HCEC 1CT (cell line): ENCODE results near the gene EP400.
"Not testable (repeated sequence)": the region's sequence is repeated elsewhere in the genome, so short reads cannot be mapped to it uniquely, and the experiment has no call there.

Experiments
- DNase-seq: peaks from one replicate; pipeline ENCODE4 v3.0.0-alpha.2; 2017

Gene EP400

GRCh38 chr12:131928711-131929580, 20.8 kb upstream of the EP400 start, which contains the start of gene PUS1:
Gene PUS1 (plus strand): TSS chr12:131929276. CDS start chr12:131929723, 447 bp downstream.
- DNase-seq, result peak; percentile 93

DNA sequence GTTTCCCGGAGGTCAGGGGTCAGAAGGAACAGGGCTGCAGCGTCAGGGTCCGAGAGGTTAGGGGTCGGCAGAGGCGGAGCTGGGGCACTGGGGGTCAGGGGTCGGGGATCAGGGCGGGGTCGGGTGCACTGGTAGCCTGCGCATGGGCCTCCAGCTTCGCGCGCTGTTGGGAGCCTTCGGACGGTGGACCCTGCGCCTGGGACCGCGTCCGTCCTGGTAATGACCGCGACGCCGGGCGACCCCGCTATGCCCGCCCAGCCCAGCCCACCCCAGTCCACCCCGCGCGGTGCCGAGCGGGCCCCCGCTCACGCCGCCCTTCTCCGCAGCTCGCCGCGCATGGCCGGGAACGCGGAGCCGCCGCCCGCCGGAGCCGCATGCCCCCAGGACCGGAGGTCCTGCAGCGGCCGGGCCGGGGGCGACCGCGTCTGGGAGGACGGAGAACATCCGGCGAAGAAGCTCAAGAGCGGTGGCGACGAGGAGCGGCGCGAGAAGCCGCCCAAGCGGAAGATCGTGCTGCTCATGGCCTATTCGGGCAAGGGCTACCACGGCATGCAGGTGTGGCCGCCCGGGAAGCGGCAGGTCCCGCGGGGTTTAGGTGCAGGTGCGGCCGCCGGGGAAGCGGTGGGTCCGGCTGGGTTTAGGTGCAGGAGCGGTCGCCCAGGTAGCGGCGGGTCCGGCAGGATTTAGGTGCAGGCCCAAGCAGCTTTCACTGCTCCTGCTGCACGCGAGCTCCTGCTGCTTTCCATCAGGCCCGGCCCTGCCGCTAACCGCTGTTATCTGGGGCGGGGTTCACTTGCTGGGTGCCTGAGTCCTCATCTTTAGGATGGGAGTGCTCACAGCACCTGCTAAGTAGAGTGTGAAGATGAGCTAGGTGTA, 19.9 kb upstream of the EP400 start:
- DNase-seq, result peak; percentile 12

GRCh38 chr12:131930510-131930909, 19.2 kb upstream of the EP400 start:
- DNase-seq, result no peak

GRCh38 chr12:131933387-131933786, 16.4 kb upstream of the EP400 start:
- DNase-seq, result no peak

GRCh38 chr12:131934535-131934934, 15.2 kb upstream of the EP400 start:
- DNase-seq, result no peak

GRCh38 chr12:131938082-131938481, 11.7 kb upstream of the EP400 start:
- no peak for DNase-seq

GRCh38 chr12:131939007-131939406, 10.7 kb upstream of the EP400 start:
- no peak for DNase-seq

DNA sequence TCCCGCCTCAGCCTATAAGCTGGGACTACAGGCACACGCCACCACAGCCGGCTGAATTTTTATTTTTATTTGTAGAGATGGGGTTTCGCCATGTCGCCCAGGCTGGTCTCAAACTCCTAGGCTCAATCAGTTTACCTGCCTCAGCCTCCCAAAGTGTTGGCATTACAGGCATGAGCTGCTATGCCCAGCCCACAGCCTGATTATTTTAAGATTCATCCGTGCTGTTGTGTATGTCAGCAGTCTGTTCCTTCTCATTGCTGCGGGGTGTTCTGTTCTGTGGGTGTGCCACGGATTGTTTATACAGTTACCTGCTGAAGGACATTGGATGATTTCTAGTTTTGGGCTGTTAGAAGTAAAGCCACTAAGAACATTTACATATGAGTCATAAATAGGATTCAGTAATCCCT, 9.6 kb upstream of the EP400 start:
- no peak for DNase-seq

GRCh38 chr12:131941116-131941986, 8.4 kb upstream of the EP400 start:
- DNase-seq, result no peak

DNA sequence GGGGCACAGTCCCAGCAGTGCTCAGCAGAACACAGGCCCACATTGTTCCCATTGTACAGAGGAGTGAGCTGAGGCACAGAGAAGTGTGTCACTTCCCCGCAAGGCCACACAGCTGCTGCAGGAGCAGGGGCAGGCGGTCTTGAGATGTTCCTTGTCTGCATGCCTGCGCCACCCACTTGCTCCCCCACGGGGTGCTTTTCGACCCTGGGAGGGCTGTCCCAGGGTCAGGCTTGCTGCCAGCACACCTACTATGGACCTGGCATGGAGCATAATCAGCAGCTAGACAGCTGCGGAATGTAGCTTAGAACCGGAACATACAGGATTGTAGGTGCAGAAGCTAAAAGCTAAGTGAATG, 7.8 kb upstream of the EP400 start:
- no peak for DNase-seq

DNA sequence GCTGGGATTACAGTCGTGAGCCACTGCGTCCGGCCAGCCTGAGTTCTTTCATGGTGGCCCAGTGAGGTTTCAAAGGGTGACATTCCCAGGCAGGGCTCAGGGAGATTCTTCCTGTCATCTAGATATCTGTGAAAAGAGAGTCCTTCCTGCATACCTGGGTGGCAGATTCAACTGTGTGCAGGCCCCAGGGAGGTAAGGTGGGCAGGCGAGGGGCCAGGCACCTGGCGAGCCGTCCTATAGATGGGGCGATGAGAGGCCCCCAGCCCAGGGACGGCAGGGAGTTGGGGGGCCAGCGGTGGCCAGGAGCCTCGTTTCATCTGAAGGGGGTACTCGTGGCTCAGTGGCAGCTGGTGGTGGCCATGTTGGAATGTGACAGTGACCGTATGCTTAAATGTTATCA, 7.1 kb upstream of the EP400 start:
- no peak for DNase-seq

- no peak for DNase-seq
Measured at GRCh38 chr12:131943389-131943788, 6.4 kb upstream of the EP400 start.

DNA sequence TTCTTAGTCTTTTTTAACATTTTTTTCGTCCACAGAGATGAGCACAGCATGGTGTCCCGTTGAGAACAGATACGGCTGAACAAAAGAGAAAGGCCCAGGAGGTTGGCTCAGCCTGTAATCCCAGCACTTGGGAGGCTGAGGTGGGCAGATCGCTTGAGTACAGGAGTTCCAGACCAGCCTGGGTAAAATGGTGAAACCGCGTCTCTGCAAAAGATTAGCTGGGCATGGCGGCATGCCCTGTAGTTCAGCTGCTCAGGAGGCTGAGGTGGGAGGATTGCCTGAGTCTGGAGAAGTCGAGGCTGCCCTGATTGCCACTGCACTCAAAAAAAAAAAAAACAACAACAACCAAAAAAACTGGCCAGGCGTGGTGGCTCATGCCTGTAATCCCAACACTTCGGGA, 5.9 kb upstream of the EP400 start:
- no peak for DNase-seq

GRCh38 chr12:131944601-131945251, 5.0 kb upstream of the EP400 start:
- DNase-seq, result no peak

GRCh38 chr12:131946757-131947156, 3.0 kb upstream of the EP400 start:
- no peak for DNase-seq

GRCh38 chr12:131947482-131948027, 2.2 kb upstream of the EP400 start:
- DNase-seq, result no peak

- DNase-seq, result no peak
Measured at GRCh38 chr12:131948166-131948712, 1.5 kb upstream of the EP400 start.

- not testable (repeated sequence) for DNase-seq
Measured at GRCh38 chr12:131948713-131949430, 870 bp upstream of the EP400 start.

DNA sequence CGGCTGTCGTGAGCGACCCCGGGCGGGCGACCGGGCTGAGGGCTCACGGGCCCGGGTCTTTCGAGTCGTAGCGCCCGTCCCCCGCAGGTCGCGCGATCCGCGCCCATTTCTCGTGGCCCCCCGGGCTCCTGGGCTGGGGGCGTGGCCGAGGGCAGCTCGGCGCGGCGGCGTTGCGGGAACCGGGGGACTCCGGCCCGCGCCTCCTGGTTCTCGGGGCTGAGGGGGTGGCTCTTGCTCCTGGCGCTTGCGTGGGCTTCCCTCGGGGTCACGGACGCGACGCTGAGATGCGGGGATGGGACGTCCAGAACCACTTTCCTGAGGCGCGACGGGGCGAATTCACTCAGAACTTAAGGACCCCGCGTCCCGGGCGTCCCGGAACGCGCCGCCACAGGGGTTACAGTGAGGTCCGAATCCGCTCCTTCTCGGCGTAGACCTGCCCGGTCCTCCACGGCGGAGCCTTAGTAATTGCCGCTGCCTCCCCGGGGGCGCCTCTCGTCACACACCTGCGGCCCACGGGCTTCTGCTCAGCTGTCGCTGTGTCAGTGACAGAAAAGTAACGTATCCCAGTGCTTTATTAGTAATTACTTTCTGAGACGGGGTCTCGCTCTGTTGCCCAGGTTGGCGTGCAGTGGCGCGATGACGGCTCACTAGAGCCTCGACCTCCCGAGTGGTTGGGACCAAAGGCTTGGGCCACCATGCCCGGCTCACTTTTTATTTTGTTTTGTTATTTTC, 606 bp downstream of the EP400 start:
- DNase-seq, result no peak

- DNase-seq, result not testable (repeated sequence)
Measured at GRCh38 chr12:131953810-131954209, 4.1 kb downstream of the EP400 start.
